ENCODE results near the gene DDX31.

GRCh38 chr9:132627594-132627993, 42.2 kb downstream of the DDX31 start:
- TF ChIP-seq CTCF (IDR thresholded peaks at IDR 0.05; ENCODE audit: low read depth, low read length, poor library complexity, severe bottlenecking) (no peak), EZH2phosphoT487 (IDR thresholded peaks at IDR 0.05; ENCODE audit: borderline replicate concordance, low read length) (no peak)

Data from DOHH2 (cell line).